Testis (tissue), 2 donors: ENCODE results near the gene RARRES2.
"Not testable (repeated sequence)": the region's sequence is repeated elsewhere in the genome, so short reads cannot be mapped to it uniquely, and the experiment has no call there.

Experiments
- POLR2A ChIP-seq: fragments of 450-650 bp; IDR thresholded peaks from one replicate; pipeline ENCODE4 v1.6.1; 2017; ENCODE audit warnings: antibody characterized with exemption, mild to moderate bottlenecking, moderate library complexity
- TF ChIP-seq, protein P1 (sequence below), 3 experiments: fragments of 450-650 bp in 2 of 3; fragments of 200-600 bp in 1 of 3; sonication (generic) in 1 of 3; IDR thresholded peaks; one replicate each; pipeline ENCODE4 v1.5.1; 2016 to 2019; ENCODE audit warnings: antibody characterized with exemption in 3 of 3, mild to moderate bottlenecking in 2 of 3, moderate library complexity in 1 of 3

DNA sequence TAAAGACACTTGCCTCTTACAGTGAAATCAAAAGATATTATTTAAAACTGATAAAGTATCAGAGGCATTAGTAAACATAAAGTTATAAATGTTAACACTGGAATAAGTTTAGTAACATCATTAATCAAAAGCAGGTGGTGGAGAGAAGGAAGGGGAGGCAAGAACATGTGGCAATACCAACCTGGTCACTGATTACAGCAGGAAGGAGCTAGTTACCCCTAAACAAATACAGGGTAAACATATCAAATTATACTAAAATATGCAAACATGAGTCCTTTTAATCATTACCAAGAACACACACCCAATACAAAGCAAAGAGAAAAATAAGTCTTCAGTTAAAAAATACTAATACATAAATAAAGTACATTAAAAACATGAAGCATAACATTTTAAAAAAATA, 43.5 kb downstream of the RARRES2 start:
- not testable (repeated sequence) for TF ChIP-seq POLR2A
- TF ChIP-seq, protein P1, sequence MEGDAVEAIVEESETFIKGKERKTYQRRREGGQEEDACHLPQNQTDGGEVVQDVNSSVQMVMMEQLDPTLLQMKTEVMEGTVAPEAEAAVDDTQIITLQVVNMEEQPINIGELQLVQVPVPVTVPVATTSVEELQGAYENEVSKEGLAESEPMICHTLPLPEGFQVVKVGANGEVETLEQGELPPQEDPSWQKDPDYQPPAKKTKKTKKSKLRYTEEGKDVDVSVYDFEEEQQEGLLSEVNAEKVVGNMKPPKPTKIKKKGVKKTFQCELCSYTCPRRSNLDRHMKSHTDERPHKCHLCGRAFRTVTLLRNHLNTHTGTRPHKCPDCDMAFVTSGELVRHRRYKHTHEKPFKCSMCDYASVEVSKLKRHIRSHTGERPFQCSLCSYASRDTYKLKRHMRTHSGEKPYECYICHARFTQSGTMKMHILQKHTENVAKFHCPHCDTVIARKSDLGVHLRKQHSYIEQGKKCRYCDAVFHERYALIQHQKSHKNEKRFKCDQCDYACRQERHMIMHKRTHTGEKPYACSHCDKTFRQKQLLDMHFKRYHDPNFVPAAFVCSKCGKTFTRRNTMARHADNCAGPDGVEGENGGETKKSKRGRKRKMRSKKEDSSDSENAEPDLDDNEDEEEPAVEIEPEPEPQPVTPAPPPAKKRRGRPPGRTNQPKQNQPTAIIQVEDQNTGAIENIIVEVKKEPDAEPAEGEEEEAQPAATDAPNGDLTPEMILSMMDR (IDR thresholded peaks at IDR 0.05), result not testable (repeated sequence)
